Left lung (tissue), 10 donors: ENCODE data around the gene MCHR1. TPM values are rescaled to one million over a fixed set of nuclear protein-coding genes. Genes with fewer than 3 reads are reported as not detected.
"Not testable (repeated sequence)": the region's sequence is repeated elsewhere in the genome, so short reads cannot be mapped to it uniquely, and the experiment has no call there.

Experiments used
- ATAC-seq: fragments of 200-7000 bp; cut with Tn5 transposase; one replicate; pipeline ENCODE4 v1.9.1; 2020; ENCODE audit warnings: moderate library complexity
- DNase-seq, 4 donors: peaks; one replicate each; pipeline ENCODE4 v3.0.0-alpha.2; 2013 to 2020
- H3K27ac ChIP-seq, 2 donors: fragments of 200-600 bp; sonication (generic) in 1 of 2; one replicate each; pipeline versions ENCODE4 v1.5.0 to v1.8.0; 2020 to 2021
- H3K27me3 ChIP-seq, 2 donors: fragments of 200-600 bp; sonication (generic) in 1 of 2; one replicate each; pipeline versions ENCODE4 v1.5.0 to v1.8.0; 2020 to 2021
- H3K36me3 ChIP-seq, 2 donors: fragments of 200-600 bp; sonication (generic) in 1 of 2; one replicate each; pipeline versions ENCODE4 v1.5.0 to v1.8.0; 2020 to 2021
- H3K4me1 ChIP-seq, 2 donors: fragments of 200-600 bp; one replicate each; pipeline ENCODE4 v1.8.0; 2021
- H3K4me3 ChIP-seq, 2 donors: fragments of 200-600 bp; sonication (generic) in 1 of 2; one replicate each; pipeline versions ENCODE4 v1.5.0 to v1.8.0; 2020 to 2021; ENCODE audit warnings: mild to moderate bottlenecking in 1 of 2
- H3K9me3 ChIP-seq, 2 donors: fragments of 200-600 bp; sonication (generic) in 1 of 2; one replicate each; pipeline versions ENCODE4 v1.5.0 to v1.8.0; 2020 to 2021
- intact Hi-C, 2 donors: fragments of 100-400 bp; cut with DNase I; formaldehyde crosslinking; loops; one replicate each; pipeline versions ENCODE4 v1.11.2 to v1.14.2; 2022
- polyA plus RNA-seq, 6 donors: library from polyadenylated mRNA; unstranded; fragments of 120-200 nt; gene quantifications; one replicate each; pipeline ENCODE4 v1.2.1, GENCODE V29; 2013; ENCODE audit not compliant: insufficient read length in 6 of 6
- total RNA-seq, 2 donors: library from RNA; stranded (reverse); fragmentation: NEBNext Ultra II Directional; extraction: Animal tissue kit (Norgen Biotek cat#: 25700); gene quantifications; one replicate each; pipeline ENCODE4 v1.2.1, GENCODE V29; 2021
- TF ChIP-seq, protein P1 (sequence below), 2 donors: fragments of 200-600 bp; sonication (generic) in 1 of 2; IDR thresholded peaks; one replicate each; pipeline versions ENCODE4 v1.5.0 to v1.8.0; 2021; ENCODE audit warnings: antibody characterized with exemption in 2 of 2
- donor health status: DM: no; HTN: yes; CAD: no.
- donor health status: DM: no; HTN: no; CAD: no.

Gene MCHR1
- total and polyA plus RNA-seq, 8 donors, result 0.12 to 0.42 (median 0.24) TPM; not detected in 2

DNA sequence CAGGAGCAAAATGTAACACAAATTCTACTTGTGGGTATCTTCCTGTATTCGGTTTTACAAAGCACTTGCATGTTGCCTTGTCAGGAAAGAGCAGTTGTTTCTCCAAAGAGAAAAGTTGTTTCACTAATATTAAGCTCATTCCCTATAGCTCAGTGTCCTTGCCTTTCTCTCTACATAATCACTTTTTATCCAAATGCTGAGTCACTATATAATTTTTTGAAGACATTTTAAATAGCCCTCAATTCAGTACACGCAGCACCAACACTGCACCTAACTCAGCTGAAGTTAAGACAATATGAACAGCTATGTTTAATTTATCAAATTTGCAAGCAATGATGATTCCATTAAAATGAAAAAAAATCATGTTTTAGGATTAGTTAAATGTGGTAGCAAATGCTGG, 28.2 kb upstream of the MCHR1 start:
- TF ChIP-seq, protein P1, sequence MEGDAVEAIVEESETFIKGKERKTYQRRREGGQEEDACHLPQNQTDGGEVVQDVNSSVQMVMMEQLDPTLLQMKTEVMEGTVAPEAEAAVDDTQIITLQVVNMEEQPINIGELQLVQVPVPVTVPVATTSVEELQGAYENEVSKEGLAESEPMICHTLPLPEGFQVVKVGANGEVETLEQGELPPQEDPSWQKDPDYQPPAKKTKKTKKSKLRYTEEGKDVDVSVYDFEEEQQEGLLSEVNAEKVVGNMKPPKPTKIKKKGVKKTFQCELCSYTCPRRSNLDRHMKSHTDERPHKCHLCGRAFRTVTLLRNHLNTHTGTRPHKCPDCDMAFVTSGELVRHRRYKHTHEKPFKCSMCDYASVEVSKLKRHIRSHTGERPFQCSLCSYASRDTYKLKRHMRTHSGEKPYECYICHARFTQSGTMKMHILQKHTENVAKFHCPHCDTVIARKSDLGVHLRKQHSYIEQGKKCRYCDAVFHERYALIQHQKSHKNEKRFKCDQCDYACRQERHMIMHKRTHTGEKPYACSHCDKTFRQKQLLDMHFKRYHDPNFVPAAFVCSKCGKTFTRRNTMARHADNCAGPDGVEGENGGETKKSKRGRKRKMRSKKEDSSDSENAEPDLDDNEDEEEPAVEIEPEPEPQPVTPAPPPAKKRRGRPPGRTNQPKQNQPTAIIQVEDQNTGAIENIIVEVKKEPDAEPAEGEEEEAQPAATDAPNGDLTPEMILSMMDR (IDR thresholded peaks at IDR 0.05), result no peak
- DNase-seq (no peak), ATAC-seq (no peak)
- H3K27me3 ChIP-seq, result no peaks in the 10 kb centered on the region
- H3K27ac ChIP-seq, result peak overlapping the region; percentile 88 to 89
- intact Hi-C loops, result no loop called here
- no peak overlapping the region for H3K4me3 ChIP-seq
- no peaks in the 10 kb centered on the region for H3K9me3 ChIP-seq
- H3K36me3 ChIP-seq, result no peaks in the 10 kb centered on the region
- peaks cover 8 to 9% of the 10 kb centered on the region in 2 donors for H3K4me1 ChIP-seq

DNA sequence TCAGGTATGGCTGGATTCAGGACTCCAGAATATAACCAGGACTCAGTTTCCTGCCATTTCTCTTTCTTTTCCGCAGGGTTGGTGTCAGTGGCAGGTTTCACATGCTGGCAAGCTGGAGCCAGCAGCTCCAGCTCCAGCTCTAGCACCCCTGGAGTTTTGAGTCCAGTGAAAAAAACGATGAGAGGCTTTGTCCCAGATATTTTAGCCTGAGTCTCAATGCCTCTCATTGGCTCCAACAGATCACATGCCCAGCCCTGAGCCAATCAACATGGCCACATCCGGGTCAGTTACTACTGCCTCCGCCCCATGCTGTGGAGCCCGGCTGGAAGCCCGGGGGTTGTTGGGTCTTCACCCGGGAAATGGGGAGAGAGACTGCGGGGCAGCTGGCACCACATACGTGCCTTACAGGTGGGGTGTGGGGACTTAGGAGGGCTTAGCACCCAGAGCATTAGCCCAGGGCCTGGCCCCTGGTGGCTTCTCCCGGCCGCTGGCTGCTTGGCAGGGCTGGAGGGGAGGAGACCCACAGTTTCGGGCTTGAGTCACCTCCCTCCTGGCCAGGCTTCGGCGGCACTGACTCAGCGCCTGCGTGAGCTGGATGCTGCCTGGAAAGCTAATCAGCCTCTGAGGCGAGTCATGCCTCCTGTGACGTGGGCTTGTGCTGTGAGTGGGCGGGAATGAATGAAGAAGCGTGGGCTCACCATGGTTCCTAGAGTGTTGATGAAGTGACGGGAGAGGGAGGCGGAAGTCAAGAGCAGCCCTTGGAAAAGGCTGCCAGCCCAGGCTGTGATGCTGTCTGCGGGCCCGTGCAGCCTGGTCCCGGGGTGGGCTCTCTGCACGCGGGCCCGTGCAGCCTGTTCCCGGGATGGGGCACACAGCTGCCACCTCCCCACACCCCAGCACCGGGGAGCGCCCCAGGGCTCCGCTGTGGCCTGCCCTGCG, 27.5 kb upstream of the MCHR1 start:
- Histone ChIP-seq H3K9me3 (no peaks in the 10 kb centered on the region), H3K4me1 (peaks cover 4 to 9% of the 10 kb centered on the region in 2 donors), H3K27ac (peak overlapping the region; percentile 88 to 89), H3K36me3 (no peaks in the 10 kb centered on the region), H3K27me3 (no peaks in the 10 kb centered on the region), H3K4me3 (peak overlapping the region in 1 of 2 donors; percentile 29)
- peak; percentile 91 to 97 (median 94) for DNase-seq
- peak; percentile 92 for ATAC-seq
- TF ChIP-seq, protein P1 (IDR thresholded peaks at IDR 0.05), result no peak
- intact Hi-C loops, result no loop called here

DNA sequence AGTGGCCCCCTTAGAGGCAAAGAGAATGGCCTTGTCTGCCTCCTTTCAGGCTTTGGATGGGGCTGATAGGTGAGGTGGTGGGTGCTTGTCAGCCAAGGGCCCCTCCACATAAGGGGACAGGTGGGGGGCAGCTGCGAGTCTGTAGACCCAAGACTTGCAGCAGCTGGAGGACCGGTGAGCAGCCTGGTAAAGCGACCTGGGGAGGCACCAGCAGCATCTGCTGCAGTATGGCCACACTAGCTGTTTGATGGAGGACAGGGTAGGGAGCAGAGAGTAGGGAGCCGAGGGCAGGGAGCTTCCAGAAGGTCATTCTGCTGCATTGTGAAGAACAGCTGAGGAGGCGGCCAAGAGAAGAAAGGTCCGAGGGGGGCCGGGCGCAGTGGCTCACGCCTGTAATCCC, 25.9 kb upstream of the MCHR1 start:
- peaks cover 4 to 9% of the 10 kb centered on the region in 2 donors for H3K4me1 ChIP-seq
- H3K36me3 ChIP-seq, result no peaks in the 10 kb centered on the region
- no peaks in the 10 kb centered on the region for H3K27me3 ChIP-seq
- ATAC-seq, result no peak
- intact Hi-C loops, result no loop called here
- no peak overlapping the region for H3K4me3 ChIP-seq
- TF ChIP-seq, protein P1 (IDR thresholded peaks at IDR 0.05), result no peak
- no peaks in the 10 kb centered on the region for H3K9me3 ChIP-seq
- H3K27ac ChIP-seq, result peak overlapping the region in 1 of 2 donors; percentile 42
- no peak for DNase-seq

DNA sequence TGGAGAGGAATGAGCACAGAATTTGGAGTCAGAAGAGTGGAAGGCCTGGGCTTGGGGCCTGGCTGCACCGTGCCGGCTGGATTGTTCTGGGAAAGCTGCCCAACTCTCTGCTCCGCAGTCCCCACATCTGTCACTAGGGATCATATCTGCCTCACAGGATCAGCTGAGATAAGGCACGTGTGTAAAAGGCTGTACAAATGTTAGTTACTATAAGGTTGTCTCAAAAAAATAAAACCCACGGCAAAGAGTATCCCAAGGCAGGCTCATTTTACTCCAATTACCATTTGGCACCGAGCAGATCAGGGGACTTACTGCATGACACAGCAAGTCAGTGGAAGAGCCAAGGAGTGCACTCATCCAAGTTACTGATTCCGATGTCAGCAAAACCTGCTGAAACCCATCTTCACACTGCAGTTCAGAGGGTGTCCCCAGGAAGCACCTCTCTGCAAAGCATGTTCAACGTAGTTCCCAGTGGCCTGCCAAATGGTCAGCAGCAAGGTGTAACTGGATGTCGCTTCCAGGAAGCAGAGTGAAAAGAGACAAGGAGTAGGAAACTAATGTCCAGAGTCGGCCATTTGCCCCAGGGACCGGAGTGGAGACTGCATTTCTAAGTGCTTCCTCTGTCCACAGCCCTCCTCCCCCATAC, 24.6 kb upstream of the MCHR1 start:
- Histone ChIP-seq H3K27ac (peak overlapping the region; percentile 19 to 42), H3K4me1 (peaks cover 4 to 9% of the 10 kb centered on the region in 2 donors), H3K4me3 (no peak overlapping the region), H3K36me3 (no peaks in the 10 kb centered on the region), H3K27me3 (no peaks in the 10 kb centered on the region), H3K9me3 (no peaks in the 10 kb centered on the region)
- ATAC-seq (peak; percentile 31), DNase-seq (peak in 2 of 4 donors; percentile 61 to 82)
- intact Hi-C loops, result no loop called here
- TF ChIP-seq, protein P1 (IDR thresholded peaks at IDR 0.05), result peak in 1 of 2 donors; percentile 32

DNA sequence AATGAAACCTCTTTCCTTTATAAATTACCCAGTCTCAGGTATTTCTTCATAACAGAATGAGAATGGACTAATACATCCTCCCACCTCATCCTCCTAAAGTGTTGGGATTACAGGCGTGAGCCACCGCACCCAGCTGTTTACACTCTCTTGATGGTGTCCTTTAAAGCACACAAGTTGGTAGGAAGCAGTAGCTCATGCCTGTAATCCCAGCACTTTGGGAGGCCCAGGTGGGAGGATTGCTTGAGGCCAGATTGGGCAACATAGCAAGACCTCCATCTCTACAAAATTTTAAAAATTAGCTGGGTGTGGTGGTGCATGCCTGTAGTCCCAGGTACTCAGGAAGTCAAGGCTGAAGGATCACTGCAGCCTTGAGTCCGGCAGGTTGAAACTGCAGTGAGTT, 23.3 kb upstream of the MCHR1 start:
- intact Hi-C loops, H3K27me3 ChIP-seq, DNase-seq, H3K4me3 ChIP-seq, H3K36me3 ChIP-seq, H3K9me3 ChIP-seq, ATAC-seq, H3K27ac ChIP-seq, H3K4me1 ChIP-seq: not testable (repeated sequence)

DNA sequence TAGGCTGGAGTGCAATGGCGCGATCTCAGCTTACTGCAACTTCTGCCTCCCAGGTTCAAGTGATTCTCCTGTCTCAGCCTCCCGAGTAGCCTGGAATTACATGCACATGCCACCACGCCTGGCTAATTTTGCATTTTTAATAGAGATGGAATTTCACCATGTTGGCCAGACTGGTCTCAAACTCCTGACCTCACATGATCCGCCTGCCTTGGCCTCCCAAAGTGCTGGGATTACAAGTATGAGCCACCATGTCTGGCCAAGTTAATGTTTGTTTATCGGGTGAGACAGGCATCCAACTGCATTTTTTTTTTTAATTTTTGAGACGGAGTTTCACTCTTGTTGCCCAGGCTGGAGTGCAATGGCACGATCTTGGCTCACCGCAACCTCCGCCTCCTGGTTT, 22.6 kb upstream of the MCHR1 start:
- H3K9me3 ChIP-seq, ATAC-seq, H3K27ac ChIP-seq, H3K36me3 ChIP-seq, intact Hi-C loops, H3K4me3 ChIP-seq, H3K27me3 ChIP-seq, H3K4me1 ChIP-seq, DNase-seq: not testable (repeated sequence)
